GM21381 (cell line): ENCODE data around the gene FTCD.

Source experiments
- ATAC-seq: cut with Tn5 transposase; IDR thresholded peaks from one replicate; pipeline ENCODE4 v1.9.1; 2021; ENCODE audit warnings: mild to moderate bottlenecking, moderate library complexity; ENCODE audit not compliant: unreplicated experiment

Gene FTCD

DNA sequence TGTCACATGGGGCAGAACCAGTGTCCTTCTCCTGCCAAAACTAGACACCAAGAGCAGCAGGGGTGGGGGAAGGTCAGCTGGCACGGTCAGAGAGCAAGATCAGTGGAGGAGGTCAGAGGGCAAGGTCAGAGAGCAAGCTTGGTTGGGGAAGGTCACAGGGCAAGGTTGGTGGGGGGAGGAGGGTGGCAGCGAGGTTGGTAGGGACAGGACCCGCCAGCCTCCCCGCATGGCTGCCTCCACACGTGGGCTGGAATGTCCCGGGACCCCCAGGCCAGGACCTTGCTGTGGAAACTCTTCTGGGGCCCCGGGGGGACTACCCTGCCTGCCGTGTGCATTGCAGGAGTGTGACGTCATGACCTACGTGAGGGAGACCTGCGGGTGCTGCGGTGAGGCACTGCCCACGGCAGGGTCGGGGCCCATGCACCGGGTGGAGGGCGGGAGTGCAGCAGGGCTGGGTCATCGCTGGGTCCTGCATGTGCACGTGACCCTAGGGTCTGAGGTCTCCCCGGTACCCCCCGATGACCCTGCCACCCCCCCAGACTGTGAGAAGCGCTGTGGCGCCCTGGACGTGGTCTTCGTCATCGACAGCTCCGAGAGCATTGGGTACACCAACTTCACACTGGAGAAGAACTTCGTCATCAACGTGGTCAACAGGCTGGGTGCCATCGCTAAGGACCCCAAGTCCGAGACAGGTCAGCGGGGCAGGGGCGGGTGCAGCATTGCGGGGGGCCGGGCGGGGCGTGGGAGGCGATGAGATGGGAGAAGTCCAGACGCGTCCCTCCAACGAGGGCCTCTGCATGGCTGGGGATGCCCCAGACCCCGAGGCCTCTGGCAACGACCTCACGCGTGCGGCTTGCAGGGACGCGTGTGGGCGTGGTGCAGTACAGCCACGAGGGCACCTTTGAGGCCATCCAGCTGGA is 30.2 kb downstream of the FTCD start:
- no peak for ATAC-seq

DNA sequence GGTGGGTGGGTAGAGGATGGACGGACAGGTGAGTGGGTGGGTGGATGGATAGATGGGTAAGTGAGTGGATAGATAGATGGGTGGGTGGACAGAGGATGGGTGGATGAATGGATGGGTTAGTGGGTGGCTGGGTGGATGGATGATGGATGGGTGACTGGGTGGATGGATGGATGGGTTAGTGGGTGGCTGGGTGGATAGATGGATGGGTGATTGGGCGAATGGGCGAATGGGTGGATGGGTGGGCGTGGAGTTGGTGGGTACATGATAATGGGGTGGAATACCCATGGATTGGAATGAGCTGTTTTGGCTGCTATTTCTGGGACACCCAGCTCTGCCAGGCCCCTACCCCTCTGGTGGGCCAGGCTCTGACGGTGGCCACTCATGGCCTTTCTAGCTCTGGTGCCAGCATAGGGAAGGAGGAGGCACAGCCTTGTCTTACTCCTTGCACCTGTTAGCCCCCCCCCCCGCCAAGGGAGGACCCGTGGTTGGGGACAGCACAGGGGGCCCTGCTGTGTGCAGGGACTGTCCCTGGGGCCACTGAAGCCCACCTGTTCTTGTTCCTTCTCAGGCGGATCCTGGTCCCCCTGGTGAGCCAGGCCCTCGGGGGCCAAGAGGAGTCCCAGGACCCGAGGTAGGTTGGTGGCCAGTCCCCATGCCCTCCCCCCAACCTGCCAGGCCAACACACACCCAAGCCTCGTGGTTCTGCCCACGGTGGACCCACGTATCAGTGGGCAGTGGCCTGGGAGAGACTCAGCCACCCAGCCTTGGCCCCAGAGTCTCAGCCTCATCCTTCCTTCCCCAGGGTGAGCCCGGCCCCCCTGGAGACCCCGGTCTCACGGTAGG is 31.1 kb downstream of the FTCD start:
- ATAC-seq, result no peak

- ATAC-seq, result no peak
Observed at GRCh38 chr21:46122758-46123683, 32.4 kb downstream of the FTCD start.

DNA sequence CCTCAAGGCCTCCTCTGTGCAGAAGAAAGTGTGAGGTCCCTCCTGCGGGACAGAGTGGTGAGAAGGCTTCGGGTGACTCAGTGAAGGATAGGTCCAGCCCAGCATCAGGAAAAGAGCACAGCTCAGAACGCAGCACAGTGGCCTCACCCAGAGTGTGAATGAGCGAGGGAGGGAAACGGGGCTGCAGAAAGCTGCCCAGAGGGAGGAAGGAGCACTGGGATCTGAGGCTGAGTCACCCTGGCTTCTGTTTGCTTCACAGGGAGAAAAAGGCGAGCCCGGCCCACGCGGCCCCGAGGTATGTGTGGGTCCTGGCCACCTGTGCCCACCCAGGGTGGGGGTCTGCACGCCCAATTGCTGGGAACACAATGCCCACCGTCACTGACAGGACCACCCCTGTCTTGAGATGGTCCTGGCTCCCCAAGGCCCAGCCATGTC is 33.1 kb downstream of the FTCD start:
- no peak for ATAC-seq

DNA sequence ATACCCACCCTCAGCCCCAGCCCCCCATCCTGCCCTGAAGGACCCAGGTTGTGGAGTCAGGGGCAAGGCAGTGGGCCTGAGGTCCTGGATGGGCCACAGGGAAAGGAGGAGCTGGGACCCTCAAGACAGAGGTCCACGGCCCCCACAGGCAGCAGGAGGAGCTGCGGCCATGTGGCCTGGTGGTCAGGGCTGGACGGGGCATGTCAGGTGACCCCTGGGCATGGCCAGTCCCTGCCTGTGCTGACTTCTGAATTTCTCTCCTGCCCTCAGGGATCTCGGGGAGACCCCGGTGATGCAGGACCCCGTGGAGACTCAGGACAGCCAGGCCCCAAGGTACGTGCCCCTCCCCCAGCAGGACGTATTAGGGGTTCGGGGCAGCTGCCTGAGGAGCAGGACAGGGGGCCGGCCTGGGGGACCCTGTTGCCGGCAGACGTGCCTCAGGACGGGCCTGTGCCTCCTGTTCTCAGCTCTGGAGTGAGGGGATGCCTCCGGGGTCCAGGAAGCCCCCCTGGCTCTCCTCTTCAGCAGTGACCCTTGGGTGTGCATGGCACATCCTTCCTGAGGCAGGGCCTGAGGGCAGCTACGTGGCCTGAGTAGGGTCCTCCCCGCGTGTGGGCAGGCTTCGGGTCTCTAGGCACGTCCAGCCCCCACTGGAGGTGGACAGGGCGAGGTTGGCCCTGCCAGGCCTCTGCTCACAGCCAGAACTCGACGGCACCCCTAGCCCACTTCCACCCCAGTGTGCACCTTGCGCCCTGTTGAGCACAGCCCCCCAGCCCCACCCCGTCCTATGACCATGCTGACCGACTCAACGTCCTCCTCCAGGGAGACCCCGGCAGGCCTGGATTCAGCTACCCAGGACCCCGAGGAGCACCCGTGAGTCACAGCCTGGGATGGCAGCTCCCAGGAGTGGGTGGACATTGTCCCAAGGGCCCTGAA is 33.8 kb downstream of the FTCD start:
- no peak for ATAC-seq

DNA sequence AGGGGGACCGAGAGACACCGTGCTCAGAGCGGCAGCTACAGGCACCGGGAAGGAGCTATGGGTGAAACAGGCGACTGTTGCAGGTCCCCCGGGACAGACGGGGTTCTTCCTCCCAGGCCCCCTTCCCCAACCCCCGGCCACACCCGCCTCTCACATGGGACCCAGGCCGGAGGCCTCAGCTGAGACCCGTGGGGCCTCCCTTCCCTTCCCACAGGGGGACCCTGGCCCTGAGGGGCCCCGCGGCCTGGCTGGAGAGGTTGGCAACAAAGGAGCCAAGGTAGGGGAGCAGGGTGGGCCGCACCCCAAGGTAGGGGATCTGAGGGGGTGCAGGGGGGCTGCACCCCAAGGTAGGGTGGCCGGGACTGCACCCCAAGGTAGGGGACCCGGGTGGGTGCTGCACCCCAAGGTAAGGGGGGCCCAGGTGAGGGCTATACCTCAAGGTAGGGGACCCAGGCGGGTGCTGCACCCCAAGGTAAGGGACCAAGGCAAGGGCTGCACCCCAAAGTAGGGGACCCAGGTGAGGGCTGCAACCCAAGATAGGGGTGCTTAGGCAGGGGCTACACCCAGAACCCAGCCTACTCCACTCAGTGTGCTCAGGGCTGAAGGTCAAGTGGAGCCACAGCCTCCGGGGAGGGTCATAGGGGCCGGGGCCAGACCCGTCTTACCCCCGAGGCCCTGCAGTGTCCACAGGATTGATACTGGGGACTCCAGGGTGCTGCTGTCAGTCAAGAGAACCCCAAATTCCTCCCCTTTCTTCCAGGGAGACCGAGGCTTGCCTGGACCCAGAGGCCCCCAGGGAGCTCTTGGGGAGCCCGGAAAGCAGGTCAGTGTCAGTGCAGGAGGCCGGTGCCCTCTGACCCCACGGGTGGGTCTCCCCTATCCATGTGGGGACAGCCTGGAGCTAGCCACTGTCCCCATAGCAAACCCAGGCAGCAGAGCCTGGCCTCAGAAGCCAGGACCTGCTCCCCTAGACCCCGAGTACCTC is 34.8 kb downstream of the FTCD start:
- ATAC-seq, result no peak

- no peak for ATAC-seq
Observed at GRCh38 chr21:46119637-46120271, 35.6 kb downstream of the FTCD start.

GRCh38 chr21:46119144-46119636 is 36.2 kb downstream of the FTCD start:
- ATAC-seq, result no peak

DNA sequence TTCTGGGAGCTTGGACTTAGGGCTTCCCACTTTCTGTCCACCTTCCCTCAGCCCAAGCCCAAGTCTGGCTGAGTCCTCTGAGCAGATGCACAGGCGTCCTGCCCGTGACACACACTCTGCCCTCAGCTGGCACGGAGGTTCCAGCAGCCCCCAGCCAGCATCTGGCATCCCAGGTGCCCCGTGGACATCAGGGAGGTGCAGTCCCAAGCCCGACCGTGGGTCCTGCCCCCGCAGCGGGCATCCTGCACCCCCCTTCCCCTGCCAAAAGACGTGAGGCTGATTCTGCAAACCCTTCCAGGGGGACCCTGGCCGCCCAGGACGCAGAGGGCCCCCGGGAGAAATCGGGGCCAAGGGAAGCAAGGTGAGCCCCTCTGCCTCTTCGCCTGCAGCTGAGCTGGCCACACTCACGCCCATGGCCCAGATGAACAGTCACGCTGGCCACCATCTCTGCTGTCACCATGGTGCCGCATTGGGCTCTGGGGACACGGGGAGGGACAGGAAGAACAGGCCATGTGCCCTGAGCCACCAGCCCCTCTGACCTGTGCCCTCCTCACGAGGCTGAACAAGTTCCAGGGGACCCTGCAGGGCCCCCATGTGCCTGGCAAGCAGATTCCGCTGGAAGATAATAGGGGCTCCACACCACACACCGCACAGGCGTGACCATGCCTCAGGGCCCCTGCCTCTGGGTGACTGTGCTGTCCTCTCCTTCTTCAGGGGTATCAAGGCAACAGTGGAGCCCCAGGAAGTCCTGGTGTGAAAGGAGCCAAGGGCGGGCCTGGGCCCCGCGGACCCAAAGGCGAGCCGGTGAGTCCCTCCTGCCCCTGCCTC is 36.8 kb downstream of the FTCD start:
- no peak for ATAC-seq

- ATAC-seq, result no peak
Observed at GRCh38 chr21:46117586-46118315, 37.6 kb downstream of the FTCD start.

DNA sequence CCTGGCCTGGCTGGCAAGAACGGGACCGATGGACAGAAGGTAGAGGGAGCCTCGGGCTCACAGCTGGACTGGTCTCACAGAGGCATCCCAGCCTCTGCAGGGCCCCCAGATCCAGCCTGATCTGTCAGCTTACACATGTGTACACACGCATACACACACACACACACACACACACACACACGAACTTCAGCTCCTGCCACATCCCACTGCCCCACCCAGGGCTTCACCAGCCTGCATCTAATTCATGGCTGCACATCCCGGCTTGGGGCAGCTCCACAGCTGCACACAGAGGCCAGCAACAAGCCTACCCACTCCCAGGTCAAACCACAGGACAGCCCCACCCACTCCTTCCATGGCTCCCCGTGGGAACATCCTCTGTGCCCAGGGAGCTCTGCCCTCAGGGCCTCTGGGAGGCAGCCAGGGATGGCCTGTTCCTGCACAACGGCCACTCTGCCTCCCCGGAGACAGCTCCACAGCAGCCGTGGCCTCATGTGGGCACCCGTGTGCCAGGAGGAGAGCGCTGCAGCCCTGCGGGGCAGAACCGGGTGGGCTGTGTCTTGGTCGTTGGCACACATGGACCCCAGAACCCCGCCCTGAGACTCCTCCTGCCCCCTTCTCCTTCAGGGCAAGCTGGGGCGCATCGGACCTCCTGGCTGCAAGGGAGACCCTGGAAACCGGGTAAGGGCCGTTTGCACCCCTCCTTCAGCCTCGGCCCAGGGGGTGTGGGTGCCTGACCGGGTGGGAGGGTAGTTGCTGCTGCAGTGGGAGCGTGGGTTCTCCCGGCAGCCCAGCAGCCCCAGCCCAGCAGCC is 38.4 kb downstream of the FTCD start:
- ATAC-seq, result no peak

DNA sequence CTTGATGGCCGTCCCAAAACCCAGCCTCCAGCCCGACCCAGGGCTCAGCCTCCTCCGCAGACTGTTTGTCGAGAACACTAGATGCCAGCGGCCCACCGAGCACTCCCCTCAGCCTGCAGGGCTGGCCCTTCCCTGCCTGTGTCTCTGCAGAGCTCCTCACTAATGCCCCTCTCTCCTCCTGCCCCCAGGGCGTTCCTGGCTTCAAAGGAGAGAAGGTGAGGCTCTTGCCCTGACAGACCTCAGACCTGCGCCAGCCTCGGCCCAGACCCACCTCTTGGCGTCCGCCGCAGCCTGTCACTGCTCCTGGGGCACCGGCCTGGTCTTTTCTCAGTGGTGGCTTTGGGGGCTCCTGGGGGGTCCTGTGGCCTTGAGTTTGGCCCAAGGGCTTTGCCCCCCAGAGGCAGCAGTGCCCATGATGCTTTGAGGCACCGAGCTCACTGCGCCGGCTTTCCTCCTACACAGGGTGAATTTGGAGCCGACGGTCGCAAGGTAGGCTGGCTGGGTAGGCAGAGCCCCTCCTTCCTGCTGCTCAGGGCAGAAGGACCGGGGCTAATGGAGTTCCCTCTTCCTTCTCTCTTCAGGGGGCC is 39.1 kb downstream of the FTCD start:
- ATAC-seq, result no peak

GRCh38 chr21:46115441-46116188 is 39.8 kb downstream of the FTCD start:
- ATAC-seq, result no peak

DNA sequence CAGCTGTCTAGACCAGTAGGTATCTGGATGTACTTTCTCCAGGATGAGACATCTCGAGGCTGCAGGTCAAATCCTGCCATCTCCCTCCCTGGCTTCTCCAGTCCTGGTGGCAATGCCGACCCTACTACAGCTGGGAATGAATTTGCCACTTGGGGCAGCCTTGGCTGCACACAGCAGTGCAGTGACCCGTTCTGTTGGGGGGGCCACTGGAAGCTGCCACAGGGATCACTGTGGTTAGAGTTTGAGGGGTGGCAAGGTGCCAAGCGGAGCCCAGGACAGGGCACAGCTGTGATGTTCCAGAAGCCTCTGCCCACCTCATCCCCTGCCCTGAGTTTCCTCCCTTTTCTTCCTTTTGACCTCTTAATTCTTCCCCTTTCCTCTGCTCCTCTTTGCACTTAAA is 40.4 kb downstream of the FTCD start:
- ATAC-seq, result no peak
